ENCODE data around the gene CRLF1.

The CRLF1 gene

DNA sequence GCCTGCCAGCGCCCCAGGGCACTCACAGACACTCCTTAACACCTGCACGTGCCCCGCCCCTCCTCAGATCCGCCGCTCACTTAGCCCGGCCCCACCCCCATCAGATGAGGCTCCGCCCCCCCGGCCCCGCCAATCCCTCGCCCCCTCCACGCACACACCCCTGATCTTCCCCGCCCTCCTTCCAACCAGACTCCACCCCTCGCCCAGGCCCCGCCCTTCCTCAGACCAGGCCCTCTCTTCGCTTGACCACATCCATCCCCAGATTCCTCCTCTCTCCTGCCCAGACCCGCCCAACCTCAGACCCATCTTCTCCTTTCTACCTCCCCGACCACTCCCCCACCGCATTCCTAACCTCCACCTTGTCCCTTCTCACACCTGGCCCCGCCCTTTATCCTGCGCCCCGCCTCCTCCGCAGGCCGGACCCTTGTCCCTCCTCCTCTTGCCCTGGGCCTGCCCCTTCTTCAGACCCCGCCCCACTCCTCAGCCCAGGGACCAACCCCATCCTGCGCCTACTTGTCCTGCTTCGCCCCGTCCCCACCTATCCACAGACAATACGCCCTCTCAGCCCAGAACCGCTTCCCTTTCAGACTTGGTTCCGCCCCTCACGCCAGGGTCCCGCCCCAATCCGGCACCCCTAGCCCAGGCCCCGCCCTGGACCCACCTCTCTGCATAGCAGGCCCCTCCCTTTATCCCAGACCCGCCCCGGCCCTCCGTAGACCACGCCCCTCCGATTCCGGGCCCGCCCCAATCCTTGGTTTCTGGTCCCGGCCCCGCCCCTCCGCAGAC is 29.8 kb upstream of the CRLF1 start:
- peak; percentile 98 for DNase-seq

DNA sequence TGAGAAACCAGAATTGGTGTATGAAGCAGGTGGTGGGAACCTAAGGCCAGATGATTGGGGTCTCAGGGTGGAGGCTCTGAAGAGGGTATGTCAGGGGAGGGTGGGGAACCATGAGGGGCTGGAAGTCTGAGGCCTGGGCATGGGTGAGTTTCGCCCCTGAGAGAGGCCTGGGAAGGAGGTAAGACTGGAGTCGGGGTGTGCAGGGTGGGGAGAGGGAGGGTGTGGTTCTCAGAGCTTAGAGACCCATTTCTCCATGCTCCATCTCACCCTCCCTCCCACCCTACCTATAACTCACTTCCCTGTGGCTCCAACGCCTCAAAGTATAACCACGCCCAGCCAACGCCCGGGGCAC is 29.2 kb upstream of the CRLF1 start:
- no peak for DNase-seq

- no peak for DNase-seq
Observed at GRCh38 chr19:18634612-18635297, 28.2 kb upstream of the CRLF1 start.

- no peak for DNase-seq
Observed at GRCh38 chr19:18633321-18633720, 26.7 kb upstream of the CRLF1 start.

DNA sequence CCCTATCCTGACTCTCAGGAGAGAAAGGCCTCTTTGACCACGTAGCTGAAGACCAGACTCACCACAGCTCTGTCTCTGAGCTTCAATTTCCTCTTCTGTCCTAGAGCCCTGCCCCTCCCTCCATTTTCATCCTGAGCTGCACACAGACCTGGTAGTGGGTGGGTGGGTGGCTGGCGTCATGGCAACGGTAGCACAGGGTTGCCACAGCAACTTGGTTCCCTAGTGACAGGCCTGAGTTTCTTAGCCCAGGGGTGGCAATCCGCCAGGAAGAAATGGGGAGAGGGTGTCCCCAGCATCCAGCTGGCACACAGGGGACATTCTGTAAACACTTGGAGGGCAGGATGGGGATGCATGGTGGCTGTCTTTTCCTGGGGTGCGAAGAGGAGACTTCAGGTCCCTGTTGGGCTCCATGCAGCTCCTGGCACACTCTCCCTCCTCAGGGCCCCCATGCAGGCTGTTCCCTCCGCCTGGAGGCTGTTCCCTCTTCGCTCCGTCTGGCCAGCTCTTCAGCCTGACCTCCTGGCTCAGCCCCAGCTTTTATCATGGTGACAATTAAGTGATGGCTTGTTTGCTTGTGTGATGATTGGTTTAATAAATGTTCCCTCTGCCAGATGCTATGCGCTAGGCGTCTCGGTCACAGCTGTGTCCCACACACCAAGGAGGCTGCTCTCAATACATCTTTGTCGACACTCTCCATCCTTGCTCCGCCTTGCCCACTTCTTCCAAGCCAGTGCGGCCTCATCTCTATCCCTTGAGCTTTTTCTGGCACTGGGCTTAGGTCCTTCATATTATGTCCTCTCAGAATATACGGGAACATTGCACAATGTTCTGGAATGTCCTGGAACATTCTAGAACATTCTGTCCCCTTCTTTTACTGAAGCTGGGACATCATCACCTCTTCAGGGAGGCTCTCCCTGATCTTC is 22.8 kb upstream of the CRLF1 start:
- no peak for DNase-seq

- no peak for DNase-seq
Observed at GRCh38 chr19:18626906-18627305, 20.3 kb upstream of the CRLF1 start.

- no peak for DNase-seq
Observed at GRCh38 chr19:18620902-18621301, 14.3 kb upstream of the CRLF1 start.

GRCh38 chr19:18620311-18620710 is 13.7 kb upstream of the CRLF1 start:
- no peak for DNase-seq

DNA sequence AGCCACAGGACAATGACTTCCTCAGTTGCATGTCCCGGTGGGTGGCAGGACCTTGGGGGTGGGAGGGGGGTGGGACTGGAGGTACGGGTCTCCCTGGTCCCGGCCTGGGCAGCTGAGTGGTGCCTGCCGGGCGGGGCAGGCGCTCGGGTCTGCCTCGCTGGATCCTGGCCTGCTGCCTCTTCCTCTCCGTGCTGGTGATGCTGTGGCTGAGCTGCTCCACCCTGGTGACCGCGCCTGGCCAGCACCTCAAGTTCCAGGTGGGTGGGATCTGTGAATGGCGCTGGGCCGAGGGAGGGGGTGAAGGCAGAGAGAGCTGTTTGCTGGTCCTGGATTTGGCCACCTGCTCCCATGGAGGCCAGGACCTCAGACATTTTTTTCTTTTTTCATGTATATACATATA is 11.6 kb upstream of the CRLF1 start:
- DNase-seq: no peak

- no peak for DNase-seq
Observed at GRCh38 chr19:18617562-18617961, 11.0 kb upstream of the CRLF1 start.

DNA sequence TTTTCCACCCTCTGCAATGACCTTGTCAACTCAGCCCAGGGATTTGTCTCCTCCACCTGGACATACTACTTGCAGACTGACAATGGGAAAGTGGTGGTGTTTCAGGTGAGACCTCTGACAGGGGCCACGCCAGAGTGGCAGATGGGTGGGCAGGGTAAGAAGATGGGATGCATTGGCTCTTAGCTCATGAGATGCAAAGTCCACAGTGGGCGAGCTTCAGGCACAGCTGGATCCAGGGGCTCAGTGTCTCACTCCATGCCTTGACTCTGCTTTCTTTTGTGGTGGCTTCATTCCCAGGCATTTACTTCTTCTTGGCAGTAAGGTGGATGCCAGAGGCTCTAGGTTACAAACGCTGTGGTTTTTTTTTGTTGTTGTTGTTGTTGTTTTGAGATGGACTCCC is 9.4 kb upstream of the CRLF1 start:
- no peak for DNase-seq

- no peak for DNase-seq
Observed at GRCh38 chr19:18613589-18614234, 7.1 kb upstream of the CRLF1 start.

- DNase-seq: no peak
Observed at GRCh38 chr19:18612772-18613588, 6.4 kb upstream of the CRLF1 start, which contains the start of gene TMEM59L. TSS of gene TMEM59L (plus strand) at chr19:18612870. CDS start at chr19:18612959, 89 bp downstream.

- no peak for DNase-seq
Observed at GRCh38 chr19:18612051-18612771, 5.6 kb upstream of the CRLF1 start.

GRCh38 chr19:18611327-18612050 is 4.9 kb upstream of the CRLF1 start:
- DNase-seq: no peak

DNA sequence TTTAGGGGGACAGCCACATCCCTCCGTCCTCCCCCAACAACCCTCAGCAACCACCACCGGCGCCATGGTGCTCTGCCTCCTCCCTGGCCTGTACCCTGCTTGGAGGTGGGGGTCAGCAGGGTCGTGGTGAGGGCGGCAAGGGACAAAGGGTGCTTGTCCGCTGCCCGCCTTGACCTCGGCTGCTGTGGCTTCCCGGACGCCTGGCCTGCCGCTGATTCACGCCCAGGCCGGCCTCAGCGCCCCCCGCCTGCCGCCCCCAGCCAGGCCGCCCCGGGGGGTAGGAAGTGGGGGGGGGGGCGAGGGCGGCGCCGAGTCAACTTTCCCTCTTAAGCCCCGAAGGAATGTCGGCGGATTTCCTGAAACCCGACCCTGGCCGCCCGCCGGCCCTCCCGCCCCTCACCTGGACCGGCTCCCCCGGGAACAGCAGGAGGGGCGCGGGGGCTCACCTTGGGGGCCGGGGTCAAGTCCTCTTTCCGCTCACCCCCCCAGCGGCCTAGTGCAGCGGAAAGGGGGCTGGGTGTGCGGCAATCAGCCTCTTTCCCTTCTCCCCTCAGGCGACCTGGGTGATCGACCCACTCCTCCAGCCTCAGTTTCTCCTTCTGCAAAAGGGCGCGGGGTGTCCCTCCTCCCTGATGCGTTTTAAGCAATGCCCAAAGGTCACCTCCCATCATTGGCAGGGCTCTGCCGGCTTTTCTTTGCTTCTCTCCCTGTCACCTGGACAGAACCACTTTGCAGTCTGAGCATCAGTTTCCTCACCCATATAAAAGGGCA is 4.1 kb upstream of the CRLF1 start:
- DNase-seq: no peak

DNA sequence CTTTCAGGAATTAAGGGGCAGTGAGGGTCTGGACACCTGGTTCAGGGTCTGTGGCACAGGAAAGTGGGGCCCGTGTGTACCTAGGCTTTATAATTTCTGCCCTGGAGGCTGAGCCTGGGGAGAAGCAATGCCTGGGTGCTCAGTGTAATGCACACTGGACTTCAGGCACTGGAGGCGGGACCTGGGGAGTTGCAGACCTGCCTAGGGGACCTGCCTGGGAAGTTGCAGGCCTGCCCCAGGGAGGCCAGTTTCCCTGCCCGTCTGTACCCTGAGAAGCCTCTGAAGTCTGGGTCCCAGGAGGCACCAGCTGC is 3.6 kb upstream of the CRLF1 start:
- DNase-seq: no peak

GRCh38 chr19:18609717-18610051 is 3.1 kb upstream of the CRLF1 start:
- no peak for DNase-seq

DNA sequence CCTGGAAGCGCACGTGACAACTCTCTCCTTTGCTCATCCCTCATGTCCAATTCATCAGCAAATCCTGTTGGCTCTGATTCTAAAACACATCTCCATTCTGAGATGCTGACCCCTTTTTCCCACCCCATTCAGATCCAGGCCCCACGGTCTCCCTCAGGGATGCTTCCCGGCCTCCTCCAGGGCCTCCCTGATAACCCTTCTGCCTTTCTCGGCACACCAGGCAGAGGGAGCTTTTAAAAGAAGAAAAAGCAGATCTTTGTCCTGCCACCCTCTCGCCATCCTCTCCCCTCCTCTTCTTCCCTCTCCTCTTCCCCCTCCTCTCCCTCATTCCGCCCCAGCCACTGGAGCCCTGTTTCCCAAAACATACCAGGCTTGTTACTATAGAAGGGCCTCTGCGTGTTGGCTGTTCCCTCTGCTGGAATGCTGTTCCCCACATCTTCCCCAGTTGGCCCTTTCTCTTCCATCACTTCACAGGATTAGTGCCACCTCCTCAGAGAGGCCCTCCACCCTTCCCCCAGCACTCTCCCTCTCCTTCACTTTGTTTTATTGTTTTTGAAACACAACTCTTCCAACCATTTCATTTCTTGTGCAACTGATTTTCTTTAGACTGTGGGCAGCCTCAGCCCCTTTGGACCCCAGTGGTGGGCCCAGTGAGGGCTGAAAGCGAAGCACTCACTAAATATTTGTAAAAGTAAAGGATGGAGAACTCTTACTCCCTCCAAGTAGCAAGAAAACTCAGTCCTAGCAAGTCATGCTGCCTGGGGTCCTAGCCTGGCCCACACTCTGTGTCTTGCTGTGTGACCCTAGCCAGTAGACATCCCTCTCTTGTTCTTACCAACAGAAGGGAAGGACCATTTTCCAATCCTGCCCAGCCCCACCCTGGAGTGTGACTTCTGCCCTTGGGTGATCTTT is 2.5 kb upstream of the CRLF1 start:
- no peak for DNase-seq

Measured in inflammatory macrophage treated with lipopolysaccharide for 4 hours (primary cell).